Upper lobe of left lung (tissue), 4 donors: ENCODE data around the gene PSMA8.

Experiments
- CTCF ChIP-seq, 6 experiments: fragments of 450-650 bp in 4 of 6; fragments of 200-600 bp in 2 of 6; sonication (generic) in 2 of 6; IDR thresholded peaks; one replicate each; pipeline ENCODE4 v1.5.1; 2016 to 2019; ENCODE audit warnings: antibody characterized with exemption in 6 of 6
- EP300 ChIP-seq, 4 donors: sonication (generic); formaldehyde crosslinking; IDR thresholded peaks; one replicate each; pipeline ENCODE4 v1.5.1; 2017; ENCODE audit warnings: antibody characterized with exemption in 4 of 4, control low read depth in 2 of 4
- POLR2A ChIP-seq, 4 donors: fragments of 450-650 bp; IDR thresholded peaks; one replicate each; pipeline ENCODE4 v1.5.1; 2016 to 2017; ENCODE audit warnings: antibody characterized with exemption in 4 of 4, mild to moderate bottlenecking in 2 of 4
- POLR2AphosphoS5 ChIP-seq, 2 donors: sonication (generic); formaldehyde crosslinking; IDR thresholded peaks; one replicate each; pipeline ENCODE4 v1.5.1; 2017; ENCODE audit warnings: antibody characterized with exemption in 2 of 2

- TF ChIP-seq POLR2AphosphoS5 (IDR thresholded peaks at IDR 0.05): no peak
- no peak for TF ChIP-seq CTCF (IDR thresholded peaks at IDR 0.05)
- no peak for TF ChIP-seq POLR2A (IDR thresholded peaks at IDR 0.05)
- TF ChIP-seq EP300 (IDR thresholded peaks at IDR 0.05): no peak
Measured at GRCh38 chr18:26181343-26181826, 47.7 kb downstream of the PSMA8 start.
